Adrenal gland (tissue), 5 donors: ENCODE measurements around the gene OSR1.

Source experiments
- CTCF ChIP-seq, 6 experiments: fragments of 450-650 bp in 4 of 6; fragments of 200-600 bp in 2 of 6; sonication (generic) in 1 of 6; IDR thresholded peaks; 1 replicate in 5 of 6; 2 replicates in 1 of 6; pipeline versions ENCODE4 v1.5.1 to v1.8.0; 2016 to 2021; ENCODE audit warnings: antibody characterized with exemption in 6 of 6, mild to moderate bottlenecking in 2 of 6, moderate library complexity in 1 of 6
- POLR2A ChIP-seq, 2 donors: fragments of 450-650 bp; IDR thresholded peaks; one replicate each; pipeline ENCODE4 v1.6.1; 2017; ENCODE audit warnings: antibody characterized with exemption in 2 of 2, mild to moderate bottlenecking in 2 of 2, moderate library complexity in 1 of 2
- donor health status: DM: no; HTN: no; CAD: no.

GRCh38 chr2:19392191-19392590, 33.8 kb upstream of the OSR1 start:
- TF ChIP-seq CTCF (IDR thresholded peaks at IDR 0.05) (no peak), POLR2A (IDR thresholded peaks at IDR 0.05) (no peak)
